DND-41 (cell line): ENCODE measurements around the gene HOXA13.

Experiments used
- ATAC-seq: fragments of 200-7000 bp; cut with Tn5 transposase; 3 replicates; pipeline ENCODE4 v1.9.1; 2021; ENCODE audit warnings: low read depth; ENCODE audit not compliant: insufficient read depth
- DNase-seq: peaks from one replicate; pipeline ENCODE4 v3.0.0-alpha.2; 2020
- H2AFZ ChIP-seq: 2 replicates; pipeline ENCODE4 v1.6.0; 2012; ENCODE audit warnings: low read depth, low read length
- H3K27ac ChIP-seq: 2 replicates; pipeline ENCODE4 v1.5.1; 2012; ENCODE audit warnings: low read length, inconsistent platforms
- H3K27me3 ChIP-seq: fragments of 200-600 bp; sonication (generic); 2 replicates; pipeline ENCODE4 v1.6.0; 2012; ENCODE audit warnings: low read length, mild to moderate bottlenecking, inconsistent platforms; ENCODE audit not compliant: insufficient read depth, poor library complexity
- H3K36me3 ChIP-seq: 2 replicates; pipeline ENCODE4 v1.5.1; 2012; ENCODE audit warnings: low read length, inconsistent platforms; ENCODE audit not compliant: insufficient read depth
- H3K4me1 ChIP-seq: 2 replicates; pipeline ENCODE4 v1.5.1; 2012; ENCODE audit warnings: mild to moderate bottlenecking, low read length; ENCODE audit not compliant: insufficient read depth
- H3K4me2 ChIP-seq: 2 replicates; pipeline ENCODE4 v1.6.0; 2012; ENCODE audit warnings: mild to moderate bottlenecking, moderate library complexity, low read length, inconsistent platforms; ENCODE audit not compliant: insufficient read depth
- H3K4me3 ChIP-seq, 2 experiments: fragments of 200-600 bp in 1 of 2; shearing (Covaris generic) in 1 of 2; 2 replicates each; pipeline ENCODE4 v1.5.1; 2012 to 2016; ENCODE audit warnings: inconsistent platforms in 2 of 2, low read length in 2 of 2, mild to moderate bottlenecking in 2 of 2, low read depth in 1 of 2, moderate library complexity in 1 of 2
- H3K79me2 ChIP-seq: 2 replicates; pipeline ENCODE4 v1.6.0; 2012; ENCODE audit warnings: low read length, inconsistent platforms; ENCODE audit not compliant: insufficient read depth
- H3K9ac ChIP-seq: 2 replicates; pipeline ENCODE4 v1.6.0; 2012; ENCODE audit warnings: low read depth, mild to moderate bottlenecking, inconsistent platforms, low read length, moderate library complexity
- H3K9me3 ChIP-seq: 2 replicates; pipeline ENCODE4 v1.5.1; 2012; ENCODE audit warnings: low read length, moderate library complexity, mild to moderate bottlenecking, inconsistent platforms; ENCODE audit not compliant: insufficient read depth, severe bottlenecking
- H4K20me1 ChIP-seq: 2 replicates; pipeline ENCODE4 v1.6.0; 2012; ENCODE audit warnings: low read length; ENCODE audit not compliant: insufficient read depth
- CTCF ChIP-seq: IDR thresholded peaks from 2 replicates; pipeline ENCODE4 v1.5.1; 2012; ENCODE audit warnings: borderline replicate concordance, low read length, moderate library complexity, mild to moderate bottlenecking; ENCODE audit not compliant: poor library complexity, severe bottlenecking; ENCODE audit errors: extremely low read depth
- EZH2 ChIP-seq: IDR thresholded peaks from 3 replicates; pipeline ENCODE4 v1.6.1; 2012; ENCODE audit warnings: borderline replicate concordance, low read depth, mild to moderate bottlenecking, moderate library complexity, low read length, inconsistent platforms; ENCODE audit not compliant: severe bottlenecking

HOXA13 gene

DNA sequence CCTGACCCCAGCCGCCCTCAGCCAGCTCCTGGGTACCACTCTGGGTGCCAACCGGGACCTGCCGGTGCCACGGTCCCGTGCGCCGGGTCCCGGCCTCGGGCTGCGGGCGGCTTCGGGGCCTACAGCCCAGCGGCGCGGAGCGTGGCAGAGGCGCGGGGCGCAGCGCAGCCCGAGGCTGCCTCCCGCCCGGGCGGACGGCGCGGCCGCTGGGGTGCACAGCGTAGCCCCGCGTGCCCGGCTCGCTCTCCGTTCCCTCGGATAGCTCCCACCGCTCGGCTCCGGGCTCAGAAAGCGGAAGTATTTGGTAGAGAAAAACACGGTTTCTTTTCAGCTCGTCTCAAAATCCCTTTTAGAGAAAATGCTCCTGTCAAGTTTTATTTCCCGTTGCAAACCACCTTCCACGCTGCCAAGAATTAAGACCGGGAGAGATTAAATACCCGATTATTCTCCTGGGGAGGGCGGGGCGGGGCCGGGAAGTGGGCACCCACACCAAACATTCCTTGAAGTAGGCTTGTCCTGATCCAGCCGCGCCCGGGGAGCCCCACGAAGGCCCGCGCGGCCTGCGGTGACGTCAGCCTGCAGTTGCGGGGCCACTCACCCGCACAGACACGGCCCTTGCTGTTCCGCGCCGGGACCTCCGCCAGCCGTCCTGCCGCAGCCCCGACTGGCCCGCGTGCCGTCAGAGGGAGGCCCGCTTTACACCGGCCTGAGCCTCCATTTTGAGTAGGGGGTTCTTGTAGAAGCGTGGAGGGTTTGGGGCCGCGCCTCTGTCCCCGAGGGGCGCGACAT lies 7.2 kb downstream of the HOXA13 start:
- no peaks in the 10 kb centered on the region for H3K36me3 ChIP-seq
- H3K27ac ChIP-seq: no peak overlapping the region
- ATAC-seq (no peak), DNase-seq (no peak)
- no peaks in the 10 kb centered on the region for H4K20me1 ChIP-seq
- H3K9me3 ChIP-seq: no peaks in the 10 kb centered on the region
- no peak overlapping the region for H3K9ac ChIP-seq
- H3K4me2 ChIP-seq: no peak overlapping the region
- H2AFZ ChIP-seq: no peak overlapping the region
- no peak overlapping the region for H3K4me3 ChIP-seq
- H3K79me2 ChIP-seq: no peaks in the 10 kb centered on the region
- peaks cover 12% of the 10 kb centered on the region for H3K27me3 ChIP-seq
- H3K4me1 ChIP-seq: peaks cover 21% of the 10 kb centered on the region
- no peak for TF ChIP-seq CTCF
- no peak for TF ChIP-seq EZH2

- ATAC-seq (no peak), DNase-seq (no peak)
- no peaks in the 10 kb centered on the region for H4K20me1 ChIP-seq
- peaks cover 10% of the 10 kb centered on the region for H3K27me3 ChIP-seq
- no peak overlapping the region for H3K9ac ChIP-seq
- no peak overlapping the region for H2AFZ ChIP-seq
- H3K4me1 ChIP-seq: peaks cover 22% of the 10 kb centered on the region
- H3K4me2 ChIP-seq: no peak overlapping the region
- no peak overlapping the region for H3K4me3 ChIP-seq
- H3K79me2 ChIP-seq: no peaks in the 10 kb centered on the region
- no peak for TF ChIP-seq EZH2
- TF ChIP-seq CTCF: no peak
- H3K9me3 ChIP-seq: no peaks in the 10 kb centered on the region
- no peak overlapping the region for H3K27ac ChIP-seq
- no peaks in the 10 kb centered on the region for H3K36me3 ChIP-seq
These were observed 7.9 kb downstream of the HOXA13 start for GRCh38 chr7:27191833-27192545.

GRCh38 chr7:27191161-27191731 lies 8.6 kb downstream of the HOXA13 start:
- peaks cover 14% of the 10 kb centered on the region for H3K27me3 ChIP-seq
- H4K20me1 ChIP-seq: no peaks in the 10 kb centered on the region
- no peaks in the 10 kb centered on the region for H3K79me2 ChIP-seq
- H3K9me3 ChIP-seq: no peaks in the 10 kb centered on the region
- H3K4me3 ChIP-seq: no peak overlapping the region
- ATAC-seq (no peak), DNase-seq (no peak)
- no peaks in the 10 kb centered on the region for H3K36me3 ChIP-seq
- H3K4me2 ChIP-seq: no peak overlapping the region
- peaks cover 18% of the 10 kb centered on the region for H3K4me1 ChIP-seq
- H2AFZ ChIP-seq: no peak overlapping the region
- no peak for TF ChIP-seq EZH2
- TF ChIP-seq CTCF: no peak
- no peak overlapping the region for H3K27ac ChIP-seq
- no peak overlapping the region for H3K9ac ChIP-seq
